Measurements from ENCODE around the gene ORAI3. TPM values are rescaled to one million over a fixed set of nuclear protein-coding genes. Genes with fewer than 3 reads are reported as not detected.

The ORAI3 gene
- total and polyA plus RNA-seq, 9 donors, result 21.5 to 30.8 (median 25.2) TPM

DNA sequence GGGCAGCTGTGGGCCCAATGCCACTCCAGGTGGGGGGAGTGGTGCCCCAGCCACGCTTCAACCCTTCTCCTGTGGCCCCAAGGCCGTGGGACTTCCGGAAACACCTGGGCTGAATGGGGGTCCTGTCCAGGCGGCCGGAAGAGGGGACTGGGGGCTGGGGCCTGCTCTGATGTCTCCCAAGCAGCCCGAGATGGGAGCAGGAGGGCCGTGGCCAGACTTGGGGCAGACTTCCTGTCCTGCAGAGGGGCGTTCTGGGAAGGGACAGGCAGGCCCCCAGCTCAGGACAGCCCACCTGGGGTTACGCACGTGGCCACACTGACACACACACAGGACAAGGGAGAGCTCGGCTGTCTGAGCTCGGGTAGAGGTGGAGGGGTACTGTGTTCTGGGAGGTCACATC, 41.2 kb downstream of the ORAI3 start:
- Histone ChIP-seq H3K27ac (no peak overlapping the region), H3K4me3 (no peak overlapping the region), H3K36me3 (no peaks in the 10 kb centered on the region), H3K4me1 (ENCODE audit: insufficient read depth) (peaks cover 8% of the 10 kb centered on the region), H3K27me3 (no peaks in the 10 kb centered on the region), H3K9me3 (no peaks in the 10 kb centered on the region)
- DNase-seq, result no peak
- intact Hi-C loops (cut with DNase I), result loop anchor here in 1 of 4 donors (5.0 to 10.0 kb wide), 2 partner anchors 37 to 195 kb away; partner anchors contain the start of gene FUS
- WGBS, 3 donors, result 63 to 77% (median 75%) methylated on average over 11 to 12 of the region's 12 CpGs
- TF ChIP-seq EP300 (IDR thresholded peaks at IDR 0.05), result no peak
- TF ChIP-seq, protein P1, sequence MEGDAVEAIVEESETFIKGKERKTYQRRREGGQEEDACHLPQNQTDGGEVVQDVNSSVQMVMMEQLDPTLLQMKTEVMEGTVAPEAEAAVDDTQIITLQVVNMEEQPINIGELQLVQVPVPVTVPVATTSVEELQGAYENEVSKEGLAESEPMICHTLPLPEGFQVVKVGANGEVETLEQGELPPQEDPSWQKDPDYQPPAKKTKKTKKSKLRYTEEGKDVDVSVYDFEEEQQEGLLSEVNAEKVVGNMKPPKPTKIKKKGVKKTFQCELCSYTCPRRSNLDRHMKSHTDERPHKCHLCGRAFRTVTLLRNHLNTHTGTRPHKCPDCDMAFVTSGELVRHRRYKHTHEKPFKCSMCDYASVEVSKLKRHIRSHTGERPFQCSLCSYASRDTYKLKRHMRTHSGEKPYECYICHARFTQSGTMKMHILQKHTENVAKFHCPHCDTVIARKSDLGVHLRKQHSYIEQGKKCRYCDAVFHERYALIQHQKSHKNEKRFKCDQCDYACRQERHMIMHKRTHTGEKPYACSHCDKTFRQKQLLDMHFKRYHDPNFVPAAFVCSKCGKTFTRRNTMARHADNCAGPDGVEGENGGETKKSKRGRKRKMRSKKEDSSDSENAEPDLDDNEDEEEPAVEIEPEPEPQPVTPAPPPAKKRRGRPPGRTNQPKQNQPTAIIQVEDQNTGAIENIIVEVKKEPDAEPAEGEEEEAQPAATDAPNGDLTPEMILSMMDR (IDR thresholded peaks at IDR 0.05), result no peak

DNA sequence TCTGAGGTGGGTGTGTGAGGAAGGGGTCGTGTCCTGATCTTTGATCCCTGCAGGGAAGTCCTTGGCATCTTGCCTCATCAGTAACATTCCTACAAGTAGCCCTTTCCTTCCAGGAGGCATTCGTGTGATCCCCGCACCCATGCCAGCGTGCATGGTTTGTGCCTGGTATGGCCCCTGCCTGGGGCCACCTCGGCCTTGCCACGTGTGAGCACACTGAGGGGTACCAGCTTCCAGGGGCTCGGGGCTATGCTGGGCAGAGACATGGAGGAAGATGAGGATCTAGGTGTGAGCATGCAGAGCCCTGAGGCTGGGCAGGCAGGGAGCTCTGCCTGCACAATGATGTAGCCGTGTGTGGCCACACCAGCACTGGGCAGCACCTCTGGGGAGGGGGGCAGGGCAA, 42.2 kb downstream of the ORAI3 start:
- H3K4me1 ChIP-seq (ENCODE audit: insufficient read depth), result peaks cover 2% of the 10 kb centered on the region
- TF ChIP-seq EP300 (IDR thresholded peaks at IDR 0.05) (no peak), POLR2A (IDR thresholded peaks at IDR 0.05) (no peak)
- TF ChIP-seq, protein P1 (IDR thresholded peaks at IDR 0.05), result no peak
- WGBS, 3 donors, result 71 to 82% (median 80%) methylated on average over 8 of the region's 8 CpGs

DNA sequence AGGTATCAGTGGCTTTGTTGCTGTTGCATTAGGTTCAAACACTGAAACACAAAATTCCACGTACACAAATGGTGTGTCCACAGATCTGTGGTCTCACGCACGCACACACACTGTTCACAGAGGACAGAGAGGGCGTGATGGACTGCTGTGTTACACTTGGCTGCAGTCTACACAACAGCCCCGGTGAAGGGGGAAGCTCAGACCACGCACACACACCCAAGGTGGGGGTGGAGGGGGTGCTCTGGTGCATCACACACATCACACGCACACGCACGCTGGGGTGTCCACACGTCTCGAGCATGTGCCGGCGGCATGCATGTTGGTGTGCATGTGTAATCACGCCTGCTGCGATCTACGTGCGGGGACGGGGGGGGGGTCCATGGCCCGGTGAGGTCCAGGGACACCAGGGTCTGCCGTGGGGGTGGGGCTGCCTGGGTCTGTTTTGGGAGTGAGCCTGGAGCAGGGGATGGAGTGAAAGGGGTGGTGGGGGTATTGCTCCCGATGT, 43.5 kb downstream of the ORAI3 start:
- Histone ChIP-seq H3K36me3 (no peaks in the 10 kb centered on the region), H3K27me3 (no peaks in the 10 kb centered on the region), H3K27ac (no peak overlapping the region), H3K4me3 (no peak overlapping the region), H3K4me1 (ENCODE audit: insufficient read depth) (peaks cover 2% of the 10 kb centered on the region), H3K9me3 (no peaks in the 10 kb centered on the region)
- 79 to 85% (median 84%) methylated on average over 21 of the region's 21 CpGs for WGBS, 3 donors
- intact Hi-C loops (cut with DNase I), result loop anchor here in 1 of 4 donors (5.0 to 10.0 kb wide), 2 partner anchors 35 to 192 kb away; partner anchors contain the start of gene FUS
- no peak for DNase-seq
- TF ChIP-seq POLR2A (IDR thresholded peaks at IDR 0.05) (no peak), EP300 (IDR thresholded peaks at IDR 0.05) (no peak)
- TF ChIP-seq, protein P1 (IDR thresholded peaks at IDR 0.05), result no peak

More for the DNA sequence above, 42.2 kb downstream of the ORAI3 start:
- no peaks in the 10 kb centered on the region for H3K27me3 ChIP-seq
- intact Hi-C loops (cut with DNase I), result loop anchor here in 1 of 4 donors (5.0 to 10.0 kb wide), 2 partner anchors 36 to 194 kb away; partner anchors contain the start of gene FUS
- no peak overlapping the region for H3K27ac ChIP-seq
- H3K36me3 ChIP-seq, result no peaks in the 10 kb centered on the region
- DNase-seq, result no peak
- no peak overlapping the region for H3K4me3 ChIP-seq
- H3K9me3 ChIP-seq, result no peaks in the 10 kb centered on the region

DNA sequence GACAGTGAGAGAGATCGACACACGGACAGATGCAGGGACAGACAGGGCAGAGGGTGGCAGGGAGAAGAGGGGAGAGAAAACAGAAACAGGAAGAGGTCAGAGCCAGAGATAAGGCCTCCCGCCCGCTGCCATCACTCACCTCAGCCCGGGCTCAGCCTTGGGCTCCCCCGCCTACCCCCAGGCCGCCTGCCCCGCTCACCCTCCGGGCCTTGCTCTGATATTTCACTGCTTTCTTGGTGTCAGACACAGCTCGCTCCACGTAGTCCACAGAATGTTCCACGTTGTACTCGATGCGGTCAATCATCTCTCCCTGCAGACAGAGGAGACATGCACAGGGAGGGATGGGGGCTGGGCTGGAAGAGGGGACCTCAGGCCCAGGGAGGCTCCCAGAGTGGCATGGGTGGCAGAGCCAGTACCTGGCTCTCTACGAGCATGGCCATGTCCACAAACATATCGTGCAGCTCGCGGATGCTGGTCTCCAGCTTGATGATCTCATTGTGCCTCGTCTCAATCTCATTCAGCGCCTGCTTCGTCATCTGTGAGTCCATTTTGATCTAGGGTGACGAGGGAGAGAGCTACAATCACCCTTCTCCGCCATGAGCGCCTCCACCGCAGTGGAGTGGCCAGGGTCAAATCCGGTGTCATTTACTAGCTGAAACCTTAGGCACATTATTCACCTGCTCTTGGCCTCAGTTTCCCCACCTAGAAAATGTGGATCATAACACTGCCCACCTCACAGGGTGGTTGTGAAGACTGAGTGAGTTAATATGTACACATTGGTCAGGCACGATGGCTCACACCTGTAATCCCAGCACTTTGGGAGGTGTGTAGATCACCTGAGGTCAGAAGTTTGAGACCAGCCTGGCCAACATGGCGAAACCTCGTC, 44.3 kb downstream of the ORAI3 start:
- Histone ChIP-seq H3K27me3 (no peaks in the 10 kb centered on the region), H3K36me3 (no peaks in the 10 kb centered on the region), H3K4me1 (ENCODE audit: insufficient read depth) (peaks cover 10% of the 10 kb centered on the region), H3K27ac (no peak overlapping the region), H3K9me3 (no peaks in the 10 kb centered on the region), H3K4me3 (no peak overlapping the region)
- intact Hi-C loops (cut with DNase I), result loop anchor here in 1 of 4 donors (5.0 to 10.0 kb wide), 2 partner anchors 34 to 192 kb away; partner anchors contain the start of gene FUS
- no peak for DNase-seq
- TF ChIP-seq, protein P1 (IDR thresholded peaks at IDR 0.05), result no peak
- TF ChIP-seq POLR2A (IDR thresholded peaks at IDR 0.05) (no peak), EP300 (IDR thresholded peaks at IDR 0.05) (no peak)
- 79 to 84% (median 81%) methylated on average over 29 of the region's 29 CpGs for WGBS, 3 donors
